NCI-H446 (cell line): ENCODE measurements around the gene DPH5.
"Not testable (repeated sequence)": the region's sequence is repeated elsewhere in the genome, so short reads cannot be mapped to it uniquely, and the experiment has no call there.

Experiments
- DNase-seq, 2 experiments: peaks; one replicate each; lab custom pipeline; 2025; lab: John Stamatoyannopoulos, UW

Gene DPH5, protein sequence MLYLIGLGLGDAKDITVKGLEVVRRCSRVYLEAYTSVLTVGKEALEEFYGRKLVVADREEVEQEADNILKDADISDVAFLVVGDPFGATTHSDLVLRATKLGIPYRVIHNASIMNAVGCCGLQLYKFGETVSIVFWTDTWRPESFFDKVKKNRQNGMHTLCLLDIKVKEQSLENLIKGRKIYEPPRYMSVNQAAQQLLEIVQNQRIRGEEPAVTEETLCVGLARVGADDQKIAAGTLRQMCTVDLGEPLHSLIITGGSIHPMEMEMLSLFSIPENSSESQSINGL

DNA sequence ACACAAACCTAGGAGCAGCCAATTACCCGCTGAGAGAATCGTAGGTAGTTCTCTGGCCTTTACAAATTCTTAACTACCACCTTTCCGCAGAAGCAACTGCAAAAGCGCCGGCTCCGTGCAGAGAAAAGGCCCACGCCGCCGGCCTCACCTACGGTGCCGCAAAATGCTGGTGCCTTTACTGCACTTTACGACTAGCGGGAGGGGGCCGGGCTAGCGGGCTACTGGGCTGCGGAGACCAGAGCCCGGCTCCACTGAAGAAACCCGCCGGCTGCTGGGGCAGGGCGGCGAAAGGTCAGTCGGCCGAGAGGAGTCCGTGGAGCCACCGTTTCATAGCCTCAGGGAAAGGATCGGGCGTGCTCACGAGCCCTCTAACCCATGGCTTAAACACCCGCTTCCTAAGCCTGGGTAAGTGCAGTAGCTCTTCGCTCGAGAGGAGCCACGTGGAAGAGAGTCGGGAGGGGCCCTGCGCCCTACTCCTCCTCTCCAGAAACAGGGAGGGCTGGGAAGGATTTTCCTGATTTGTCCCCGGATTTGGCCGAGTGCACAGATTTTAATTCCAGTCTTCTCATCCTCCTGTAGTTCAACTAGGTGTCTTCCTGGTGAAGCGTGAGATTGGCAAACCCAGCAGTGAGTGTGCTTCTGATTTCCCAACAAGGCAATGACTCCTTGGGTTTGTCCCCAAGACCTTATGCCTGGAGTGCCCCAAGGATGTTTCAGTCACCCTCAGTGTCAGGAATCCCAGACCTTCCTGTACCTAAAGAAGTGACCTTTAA is at the start of gene DPH5:
TSS of gene DPH5 (minus strand) at position 128 of the 773 bp plus-strand sequence. CDS start 341 bp downstream, outside the sequence.
- DNase-seq, result peak; percentile 89 to 92

DNA sequence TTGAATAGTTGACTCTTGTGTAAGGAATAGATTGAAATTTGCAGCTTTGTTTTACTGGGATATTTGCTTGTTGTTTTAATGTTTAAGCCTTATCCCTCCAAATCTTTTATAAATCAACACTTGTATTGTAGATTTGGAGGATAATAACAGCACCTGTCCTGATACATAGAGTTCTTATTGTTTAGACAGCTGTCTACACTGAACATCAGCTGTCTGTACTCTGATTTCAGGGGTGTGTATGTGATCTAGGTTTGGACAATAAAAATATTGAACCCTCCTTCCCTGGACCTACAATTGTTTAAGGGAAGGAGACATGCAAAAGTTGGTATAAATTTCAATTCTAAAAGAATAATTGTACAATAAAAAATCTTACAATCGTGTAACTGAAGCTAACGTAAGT is 48.3 kb upstream of the DPH5 start:
- DNase-seq, result no peak

DNA sequence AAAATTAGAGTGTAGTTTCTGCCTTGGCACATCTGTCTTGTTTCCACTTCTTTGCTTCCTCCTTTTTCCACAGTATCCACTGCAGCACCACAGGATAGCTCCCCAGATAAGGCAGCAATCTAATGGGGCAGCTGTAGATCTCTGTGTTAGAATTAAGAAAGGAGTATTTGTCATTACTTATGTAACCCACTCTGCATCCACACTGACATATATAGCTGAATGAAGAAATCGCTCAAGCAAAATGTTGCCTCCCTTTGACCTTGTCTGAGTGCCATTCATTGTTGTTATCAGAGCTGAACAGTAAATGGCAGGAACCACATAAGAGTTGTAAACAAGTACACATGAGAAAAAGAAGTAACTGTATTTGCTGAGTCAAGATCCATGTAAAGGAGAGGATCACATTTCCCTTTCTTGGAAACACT is 45.9 kb upstream of the DPH5 start:
- DNase-seq, result no peak

DNA sequence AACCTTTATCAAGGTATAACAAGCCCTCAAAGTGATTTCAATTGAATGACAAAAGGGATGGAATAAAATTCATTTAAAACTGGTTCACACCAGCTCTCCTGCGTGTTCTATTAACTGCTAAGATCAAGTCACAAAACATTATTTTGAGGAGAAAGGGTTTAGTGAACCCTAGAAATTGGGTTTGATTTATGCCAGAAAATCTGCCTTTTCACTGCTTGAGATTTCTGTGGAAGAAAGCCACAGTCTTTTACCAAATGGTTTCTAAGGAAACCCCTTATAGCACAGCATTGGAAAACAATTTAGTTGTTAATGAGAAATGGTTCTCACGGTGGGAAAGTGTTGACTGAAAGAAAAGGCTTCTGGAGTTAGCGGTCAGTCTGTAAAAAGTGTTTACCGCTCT is 43.6 kb upstream of the DPH5 start:
- DNase-seq, result no peak

DNA sequence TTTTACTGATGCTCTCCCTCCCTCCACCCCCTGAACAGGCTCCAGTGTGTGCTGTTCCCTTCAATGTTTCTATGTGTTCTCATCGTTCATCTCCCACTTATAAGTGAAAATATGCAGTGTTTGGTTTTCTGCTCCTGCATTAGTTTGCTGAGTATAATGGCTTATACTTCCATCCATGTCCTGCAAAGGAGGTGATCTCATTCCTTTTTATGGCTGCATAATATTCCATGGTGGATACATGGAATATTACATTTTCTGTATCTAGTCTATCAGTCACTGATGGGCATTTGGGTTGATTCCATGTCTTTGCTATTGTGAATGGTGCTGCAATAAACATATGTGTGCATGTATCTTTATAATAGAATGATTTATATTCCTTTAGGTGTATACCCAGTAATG is 41.4 kb upstream of the DPH5 start:
- DNase-seq, result not testable (repeated sequence)

DNA sequence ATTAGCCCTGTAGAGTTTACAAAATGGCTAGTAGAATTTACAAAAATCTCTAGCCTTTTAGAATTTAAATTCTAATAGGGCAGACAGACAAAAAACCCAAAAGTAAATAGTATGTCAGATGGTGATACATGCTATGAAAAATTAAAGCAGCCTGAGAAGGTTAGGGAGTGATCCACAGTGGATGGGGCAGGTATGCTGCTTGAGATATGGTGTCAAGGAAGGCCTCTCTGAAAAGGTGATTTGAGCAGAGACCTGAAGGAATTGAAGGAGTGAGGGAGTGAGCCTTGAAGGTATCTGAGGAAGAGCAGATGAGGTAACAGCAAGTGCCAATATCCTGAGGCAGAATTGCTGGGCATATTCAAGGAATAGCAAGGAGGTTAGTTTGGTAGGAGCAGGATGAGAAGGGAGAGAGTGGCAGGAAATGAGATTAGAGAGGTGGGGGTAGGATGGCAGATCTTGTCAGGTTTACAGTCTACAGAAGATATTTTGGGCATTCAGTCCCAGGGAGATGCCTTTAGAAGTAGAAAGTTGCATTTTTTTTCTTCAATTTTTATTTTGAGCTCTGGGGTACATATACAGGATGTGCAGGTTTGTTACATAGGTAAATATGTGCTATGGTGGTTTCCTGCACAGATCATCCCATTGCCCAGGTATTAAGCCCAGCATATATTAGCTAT is 40.8 kb upstream of the DPH5 start:
- no peak for DNase-seq

DNA sequence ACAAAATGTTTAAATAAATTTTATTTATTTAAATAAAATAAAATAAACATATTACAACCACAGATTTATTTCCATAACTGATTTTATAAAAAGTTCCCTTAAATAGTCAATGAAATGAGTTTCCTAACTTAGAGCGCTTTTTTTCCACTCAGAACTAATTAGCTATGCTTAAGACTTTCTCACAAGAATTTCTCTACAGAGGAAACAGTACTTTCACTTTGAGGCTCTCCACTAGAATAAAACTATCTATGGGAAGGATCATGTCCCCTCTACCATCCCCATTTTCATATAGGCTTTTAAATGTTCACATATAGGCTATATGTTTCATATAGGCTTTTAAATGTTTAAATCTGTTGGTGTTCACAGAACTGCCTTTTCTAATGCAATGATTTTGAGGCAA is 40.0 kb upstream of the DPH5 start:
- no peak for DNase-seq

DNA sequence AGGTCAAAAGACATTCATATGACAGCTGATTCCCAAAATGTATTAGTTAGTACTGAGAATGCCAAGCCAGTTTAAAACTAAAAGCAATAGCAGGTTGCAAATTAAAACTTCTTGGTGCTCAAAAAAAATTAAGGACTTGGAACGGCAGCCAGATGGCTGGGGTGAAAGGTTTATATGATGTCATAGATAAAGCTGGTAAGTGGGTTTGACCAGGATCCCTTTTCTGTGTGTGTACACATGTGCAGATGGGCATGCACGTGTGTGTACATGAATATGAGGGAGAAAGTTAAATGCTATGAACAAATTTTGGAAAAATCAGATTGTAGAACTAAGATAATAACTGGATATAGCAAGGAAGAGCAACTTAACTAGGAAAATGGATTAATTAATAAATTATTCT is 39.1 kb upstream of the DPH5 start:
- DNase-seq, result no peak

DNA sequence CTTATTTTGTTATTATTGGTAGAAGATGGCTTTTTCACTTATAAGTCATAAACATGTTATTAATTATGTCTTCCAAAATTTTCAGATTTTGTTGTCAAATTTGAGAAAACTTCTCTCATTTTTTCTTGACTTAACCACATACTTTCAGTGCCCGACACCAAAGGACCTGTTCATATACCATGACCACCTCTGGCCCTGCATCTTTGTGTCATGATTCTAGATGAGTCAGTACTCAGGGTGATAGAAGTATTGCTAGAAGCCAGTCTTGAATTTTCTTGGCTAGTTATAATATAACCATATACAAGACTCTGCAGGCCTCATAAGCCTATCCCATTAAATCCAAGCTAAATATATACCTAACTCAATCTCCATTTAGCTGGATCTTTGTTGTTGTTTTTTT is 35.4 kb upstream of the DPH5 start:
- DNase-seq, result no peak

DNA sequence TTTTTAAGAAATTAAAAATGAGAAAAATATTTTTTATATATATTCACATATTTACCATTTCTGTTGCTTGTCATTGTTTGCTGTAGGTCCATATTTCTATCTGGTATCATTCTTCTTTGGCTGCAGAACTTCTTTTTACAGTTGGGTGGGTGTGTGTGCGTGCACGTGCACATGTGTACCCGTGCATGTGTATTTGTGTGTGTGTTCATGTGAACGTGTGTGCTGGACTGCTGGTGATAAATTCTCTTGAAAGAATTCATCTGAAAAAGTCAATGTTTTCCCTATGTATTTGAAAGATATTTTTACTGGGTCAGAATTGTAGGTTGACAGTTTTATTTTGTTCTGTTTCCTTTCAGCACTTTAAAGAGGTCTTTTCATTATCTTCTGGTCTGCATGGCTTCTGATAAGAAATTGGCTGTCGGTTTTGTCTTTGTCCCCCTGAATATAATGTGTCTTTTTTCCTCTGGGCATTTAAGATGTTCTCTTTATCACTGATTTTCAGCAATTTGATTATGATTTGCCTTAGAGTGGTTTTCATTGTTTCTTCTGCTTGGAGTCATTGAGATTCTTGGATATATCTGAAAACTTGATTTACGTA is 34.5 kb upstream of the DPH5 start:
- DNase-seq, result no peak

DNA sequence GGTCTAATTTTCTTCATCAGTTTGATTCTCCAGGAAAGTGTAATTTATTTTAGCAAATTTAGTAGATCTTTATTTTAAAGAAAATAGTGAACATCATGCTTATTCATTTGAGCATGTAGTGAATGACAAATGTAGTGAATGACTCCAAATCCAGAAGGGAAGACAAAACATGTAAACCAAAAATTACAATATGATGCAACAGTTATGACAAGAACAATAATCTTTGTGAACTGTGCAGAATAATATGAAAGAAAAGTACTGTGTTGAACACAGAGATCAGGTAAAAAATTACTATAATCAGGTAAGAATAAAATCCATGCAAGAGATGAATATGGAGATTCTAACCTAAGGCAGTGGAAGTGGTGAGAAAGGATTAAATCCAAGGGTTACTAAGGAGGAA is 30.0 kb upstream of the DPH5 start:
- no peak for DNase-seq

DNA sequence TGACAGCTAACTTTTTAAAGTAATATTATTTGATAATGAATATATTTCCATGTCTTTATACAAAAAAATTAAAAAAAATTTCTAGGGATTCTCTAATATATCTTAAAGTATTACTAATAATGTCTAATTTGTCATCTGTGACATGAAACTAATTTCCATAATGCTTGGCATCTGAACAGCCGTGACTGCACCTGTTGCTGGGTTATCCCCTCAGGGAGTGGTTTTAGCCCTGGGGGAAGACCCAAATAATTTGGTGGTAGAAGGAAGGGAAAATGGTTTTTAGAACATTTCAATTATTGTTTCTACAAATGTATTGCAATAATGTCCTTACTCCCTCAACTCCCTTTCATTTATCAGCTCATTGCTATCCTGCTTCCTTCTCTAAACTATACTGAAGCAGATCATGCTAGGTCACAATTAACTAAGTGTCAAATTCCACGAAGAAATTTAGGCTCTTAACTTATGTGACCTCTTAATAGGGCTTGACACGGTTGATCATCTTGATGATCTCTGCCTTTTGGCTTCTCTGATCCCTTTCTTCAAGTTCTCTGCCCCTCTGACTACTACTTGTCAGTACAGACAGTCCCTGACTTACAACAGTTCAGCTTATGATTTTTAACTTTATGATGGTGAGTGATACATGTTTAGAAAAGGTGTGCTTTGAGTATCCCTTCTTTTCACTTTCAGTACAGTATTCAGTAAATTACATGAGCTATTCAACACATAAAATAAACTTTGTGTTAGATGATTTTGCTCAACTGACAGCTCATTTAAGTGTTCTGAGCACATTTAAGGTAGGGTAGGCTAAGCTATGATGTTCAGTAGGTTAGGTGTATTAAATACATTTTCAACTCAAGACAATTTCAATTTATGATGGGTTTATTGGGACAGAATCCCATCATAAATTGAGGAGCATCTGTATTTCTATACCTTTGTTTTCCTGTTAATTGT is 26.4 kb upstream of the DPH5 start:
- no peak for DNase-seq

DNA sequence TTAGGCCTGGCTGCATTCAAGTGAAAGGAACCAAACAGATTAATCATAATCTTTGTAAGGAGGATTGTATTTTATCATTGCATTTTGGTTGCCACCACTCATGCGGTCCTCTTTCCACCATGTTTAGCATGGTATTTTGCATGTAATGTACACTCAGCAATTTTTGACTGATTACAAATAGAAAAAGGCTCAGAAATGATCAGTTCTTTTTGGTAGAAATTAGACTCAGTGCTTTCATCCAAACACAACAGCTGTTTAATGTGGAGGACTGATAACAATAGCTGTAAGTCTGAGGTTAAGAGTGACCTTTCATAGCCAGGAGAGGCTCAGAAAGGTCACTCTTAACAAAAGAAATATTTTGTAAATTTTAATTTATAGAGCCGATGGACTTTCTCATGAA is 25.3 kb upstream of the DPH5 start:
- no peak for DNase-seq

DNA sequence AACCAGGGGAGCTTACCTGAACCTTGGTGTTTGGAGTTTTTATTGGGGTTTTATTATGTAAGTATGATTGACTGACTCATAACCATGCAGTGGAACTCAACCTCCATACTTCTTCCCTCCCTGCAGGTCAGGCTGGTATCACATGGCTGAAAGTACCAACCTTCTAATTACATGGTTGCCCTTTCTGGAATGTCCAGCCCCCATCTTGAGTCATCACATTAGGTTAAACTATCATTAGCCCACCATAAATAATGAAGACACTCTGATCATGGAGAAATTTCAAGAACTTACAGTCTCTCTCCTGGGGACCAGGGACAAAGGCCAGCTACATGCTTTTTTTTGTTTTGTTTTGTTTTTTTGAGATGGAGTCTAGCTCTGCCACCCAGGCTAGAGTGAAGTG is 19.2 kb upstream of the DPH5 start:
- DNase-seq, result no peak

DNA sequence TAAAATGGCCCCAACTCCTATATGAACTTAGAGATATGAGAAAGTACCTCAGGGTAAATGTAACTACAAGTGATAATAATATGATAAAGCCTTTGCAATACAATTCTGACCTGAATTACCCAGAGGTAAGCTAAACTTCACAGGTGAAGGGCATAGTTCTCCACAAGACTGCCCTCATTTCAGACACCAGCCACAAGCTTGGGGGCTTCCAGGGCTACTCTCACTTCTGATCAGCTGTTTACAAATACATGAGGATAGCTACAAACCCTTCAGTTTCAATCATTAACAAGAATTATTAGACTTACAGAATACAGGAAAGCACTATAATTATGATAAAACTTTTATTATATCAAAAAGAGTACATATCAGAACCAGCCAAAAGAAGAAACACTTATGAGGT is 18.7 kb upstream of the DPH5 start:
- no peak for DNase-seq

DNA sequence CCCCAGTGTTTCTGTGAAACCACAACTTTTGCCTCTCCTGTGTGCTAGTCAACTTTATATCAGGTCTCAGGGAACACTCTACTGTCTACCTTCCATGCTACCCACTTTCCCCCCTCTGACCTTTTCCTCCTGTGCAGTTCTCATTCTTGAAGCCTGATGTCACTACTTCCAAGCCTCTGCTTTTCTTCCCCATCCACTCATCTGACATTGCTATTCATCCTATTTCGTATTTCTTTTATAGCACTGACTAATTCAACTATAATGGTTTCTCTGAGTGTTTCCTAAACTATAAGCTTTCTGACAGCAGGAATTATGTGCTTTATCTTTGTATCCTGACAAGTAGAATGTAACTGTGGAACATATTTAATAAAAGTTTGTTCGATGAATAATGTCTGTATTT is 18.2 kb upstream of the DPH5 start:
- DNase-seq, result no peak

DNA sequence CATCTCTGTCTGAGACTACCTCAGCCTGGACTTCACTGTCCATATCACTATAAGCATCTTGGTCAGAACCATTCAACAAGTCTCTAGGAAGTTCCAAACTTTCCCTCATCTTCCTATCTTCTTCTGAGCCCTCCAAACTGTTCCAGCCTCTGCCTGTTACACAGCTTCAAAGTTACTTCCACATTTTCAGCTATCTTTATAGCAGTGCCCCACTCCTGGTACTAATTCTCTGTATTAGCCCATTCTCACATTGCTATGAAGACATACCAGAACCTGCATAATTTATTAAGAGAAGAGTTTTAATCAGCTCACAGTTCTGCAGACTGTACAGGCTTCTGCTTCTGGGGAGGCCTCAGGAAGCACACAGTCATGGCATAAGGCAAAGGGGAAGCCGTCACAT is 15.7 kb upstream of the DPH5 start:
- no peak for DNase-seq

DNA sequence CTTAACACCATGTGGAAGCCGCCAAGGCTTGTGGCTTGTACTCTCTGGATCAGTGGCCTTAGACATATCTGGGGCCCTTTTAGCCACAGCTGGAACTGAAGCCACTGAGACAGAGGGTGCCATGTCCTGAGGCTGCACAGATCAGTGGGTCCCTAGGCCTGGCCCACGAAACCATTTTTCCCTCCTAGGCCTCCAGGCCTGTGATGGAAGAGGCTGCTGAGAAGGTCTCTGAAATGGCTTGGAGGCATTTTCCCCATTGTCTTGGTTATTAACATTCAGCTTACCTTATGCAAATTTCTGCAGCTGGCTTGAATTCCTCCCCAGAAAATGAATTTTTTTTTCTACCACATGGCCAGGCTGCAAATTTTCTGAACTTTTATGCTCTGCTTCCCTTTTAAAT is 15.1 kb upstream of the DPH5 start:
- no peak for DNase-seq

DNA sequence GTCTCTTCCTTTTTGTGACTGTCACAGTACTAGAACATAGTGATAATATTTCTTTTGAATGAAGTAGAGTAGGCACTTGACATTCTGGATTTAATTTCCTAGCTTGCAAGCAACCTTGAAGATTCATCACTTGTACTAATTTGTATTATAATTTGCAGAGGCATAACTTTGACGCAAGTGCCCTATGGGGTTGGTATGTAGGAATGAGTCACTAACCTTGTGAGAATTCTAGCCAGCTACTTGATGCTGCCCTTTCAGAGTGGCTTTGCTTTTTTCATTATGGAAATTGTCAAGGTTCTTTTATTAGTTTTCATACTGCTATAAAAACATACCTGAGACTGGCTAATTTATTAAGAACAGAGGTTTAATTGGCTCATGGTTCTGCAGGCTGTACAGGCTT is 13.7 kb upstream of the DPH5 start:
- no peak for DNase-seq

DNA sequence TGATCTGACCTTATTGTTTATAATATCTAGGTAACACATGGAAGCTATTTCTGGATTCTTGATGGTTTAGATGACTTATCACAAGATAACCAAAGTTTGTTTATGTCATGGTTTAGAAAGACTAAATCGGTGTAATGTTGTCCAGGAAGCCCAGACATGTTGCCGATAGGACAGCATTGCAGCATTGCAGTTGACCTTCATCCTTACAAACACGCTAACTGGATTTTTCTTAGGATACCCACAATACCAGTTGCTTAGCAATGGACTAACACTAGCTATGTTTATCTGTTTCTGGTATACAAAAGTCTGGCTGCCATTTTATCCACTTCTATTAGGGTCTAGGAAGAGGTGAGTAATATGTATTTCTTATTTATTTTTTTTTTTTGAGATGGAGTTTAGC is 11.7 kb upstream of the DPH5 start:
- no peak for DNase-seq

DNA sequence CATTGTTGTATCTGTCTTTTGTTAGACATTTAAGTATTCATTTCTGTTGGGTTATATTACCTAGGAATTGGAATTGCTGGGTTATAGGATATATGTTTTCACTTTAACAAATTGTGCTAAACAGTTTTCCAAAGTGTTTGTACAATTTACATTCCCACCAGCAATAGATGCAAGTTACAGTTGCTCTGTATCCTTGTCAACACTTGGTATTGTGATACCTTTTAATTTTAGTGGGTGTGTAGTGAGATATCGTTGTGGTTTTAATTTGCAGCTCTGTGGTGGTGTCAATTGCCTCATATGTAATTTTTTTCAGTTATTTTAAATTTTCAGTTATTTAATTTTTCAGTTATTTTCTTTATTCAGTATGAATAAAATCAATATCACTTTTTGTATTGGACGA is 7.4 kb upstream of the DPH5 start:
- DNase-seq, result no peak

DNA sequence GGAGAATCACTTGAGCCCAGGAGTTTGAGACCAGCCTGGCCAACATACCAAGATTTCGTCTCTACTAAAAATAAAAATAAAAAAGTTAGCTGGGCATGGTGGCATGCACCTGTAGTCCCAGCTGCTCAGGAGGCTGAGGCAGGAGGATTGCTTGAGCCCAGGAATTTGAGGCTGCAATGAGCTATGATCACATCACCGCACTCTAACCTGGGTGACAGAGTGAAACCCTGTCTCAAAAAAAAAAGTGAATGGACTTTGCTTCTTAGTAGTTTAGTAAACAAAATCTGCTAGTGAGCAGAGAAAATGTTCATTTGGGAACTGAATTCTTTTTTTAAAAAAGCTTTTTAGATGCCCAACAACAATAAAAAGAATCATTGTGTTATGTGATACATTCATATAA is 6.5 kb upstream of the DPH5 start:
- not testable (repeated sequence) for DNase-seq
